HEK293T (cell line): ENCODE results near the gene XRCC6.
"Not testable (repeated sequence)": the region's sequence is repeated elsewhere in the genome, so short reads cannot be mapped to it uniquely, and the experiment has no call there.

Experiments
- CTCF ChIA-PET: fragments of 350-600 bp; formaldehyde crosslinking; extraction: SDS; loops from one replicate; lab custom pipeline; 2021; ENCODE audit warnings: antibody characterized with exemption, inconsistent platforms; lab: Yijun Ruan, JAX
- POLR2A ChIA-PET: fragments of 350-600 bp; formaldehyde crosslinking; extraction: SDS; loops from one replicate; lab custom pipeline; 2020; ENCODE audit warnings: antibody characterized with exemption, inconsistent platforms; lab: Yijun Ruan, JAX
- DNase-seq: peaks from one replicate; pipeline ENCODE4 v3.0.0; 2012; ENCODE audit warnings: mixed read lengths; ENCODE audit errors: extremely low spot score
- ARNT ChIP-seq: fragments of 450-650 bp; IDR thresholded peaks from 2 replicates; pipeline ENCODE4 v1.6.1; 2017; ENCODE audit warnings: mild to moderate bottlenecking
- BHLHE40 ChIP-seq: fragments of 450-650 bp; IDR thresholded peaks from 2 replicates; pipeline ENCODE4 v1.6.1; 2016; ENCODE audit warnings: mild to moderate bottlenecking, moderate library complexity, borderline replicate concordance
- CTBP1 ChIP-seq: fragments of 450-650 bp; IDR thresholded peaks from 2 replicates; pipeline ENCODE4 v1.6.1; 2016; ENCODE audit warnings: borderline replicate concordance
- ELF4 ChIP-seq: fragments of 450-650 bp; IDR thresholded peaks from 2 replicates; pipeline ENCODE4 v1.6.1; 2017; ENCODE audit warnings: antibody characterized with exemption
- FOXA1 ChIP-seq: fragments of 450-650 bp; IDR thresholded peaks from 2 replicates; pipeline ENCODE4 v1.6.1; 2016; ENCODE audit warnings: mild to moderate bottlenecking
- FOXK2 ChIP-seq: fragments of 450-650 bp; IDR thresholded peaks from 2 replicates; pipeline ENCODE4 v1.6.1; 2016; ENCODE audit warnings: mild to moderate bottlenecking
- FOXM1 ChIP-seq: fragments of 450-650 bp; IDR thresholded peaks from 2 replicates; pipeline ENCODE4 v1.6.1; 2017; ENCODE audit warnings: mild to moderate bottlenecking, borderline replicate concordance
- HDGF ChIP-seq: fragments of 450-650 bp; IDR thresholded peaks from 2 replicates; pipeline ENCODE4 v1.6.1; 2017; ENCODE audit warnings: antibody characterized with exemption, borderline replicate concordance
- L3MBTL2 ChIP-seq: fragments of 450-650 bp; conservative IDR thresholded peaks from 2 replicates; pipeline ENCODE4 v1.6.1; 2016; ENCODE audit warnings: mild to moderate bottlenecking
- LEF1 ChIP-seq: fragments of 450-650 bp; IDR thresholded peaks from 2 replicates; pipeline ENCODE4 v1.6.1; 2017; ENCODE audit warnings: mild to moderate bottlenecking, borderline replicate concordance
- NFRKB ChIP-seq: fragments of 450-650 bp; IDR thresholded peaks from 2 replicates; pipeline ENCODE4 v1.6.1; 2016; ENCODE audit warnings: mild to moderate bottlenecking, moderate library complexity
- SP1 ChIP-seq: fragments of 450-650 bp; IDR thresholded peaks from 2 replicates; pipeline ENCODE4 v1.6.1; 2017
- SUZ12 ChIP-seq: fragments of 450-650 bp; IDR thresholded peaks from 2 replicates; pipeline ENCODE4 v1.6.1; 2016; ENCODE audit warnings: mild to moderate bottlenecking
- TARDBP ChIP-seq: fragments of 450-650 bp; IDR thresholded peaks from 2 replicates; pipeline ENCODE4 v1.6.1; 2016
- ZNF384 ChIP-seq: fragments of 450-650 bp; IDR thresholded peaks from 2 replicates; pipeline ENCODE4 v1.6.1; 2016
- TF ChIP-seq, protein P1 (sequence below): fragments of 450-650 bp; IDR thresholded peaks from 2 replicates; pipeline ENCODE4 v1.6.1; 2016

XRCC6 gene

DNA sequence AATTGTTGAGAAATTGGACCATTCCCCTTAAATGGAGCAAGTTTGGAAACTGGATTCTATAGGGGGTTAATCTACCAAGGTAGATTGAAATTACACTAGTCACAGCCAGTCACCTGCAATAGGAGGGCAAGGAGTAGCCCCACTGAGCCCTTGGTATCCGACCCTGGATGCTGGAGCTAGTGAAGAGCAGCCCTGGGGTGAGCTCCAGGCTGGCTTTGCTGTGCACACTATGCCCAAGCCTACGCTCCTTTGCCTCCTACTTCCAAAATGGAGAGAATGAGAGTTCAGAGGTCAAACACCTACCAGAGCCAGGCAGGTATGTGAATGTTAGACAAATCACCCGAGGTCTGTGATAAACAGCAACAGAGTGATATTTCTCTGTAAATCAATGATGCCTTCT is 43.9 kb downstream of the XRCC6 start:
- TF ChIP-seq SP1: no peak
- TF ChIP-seq, protein P1, sequence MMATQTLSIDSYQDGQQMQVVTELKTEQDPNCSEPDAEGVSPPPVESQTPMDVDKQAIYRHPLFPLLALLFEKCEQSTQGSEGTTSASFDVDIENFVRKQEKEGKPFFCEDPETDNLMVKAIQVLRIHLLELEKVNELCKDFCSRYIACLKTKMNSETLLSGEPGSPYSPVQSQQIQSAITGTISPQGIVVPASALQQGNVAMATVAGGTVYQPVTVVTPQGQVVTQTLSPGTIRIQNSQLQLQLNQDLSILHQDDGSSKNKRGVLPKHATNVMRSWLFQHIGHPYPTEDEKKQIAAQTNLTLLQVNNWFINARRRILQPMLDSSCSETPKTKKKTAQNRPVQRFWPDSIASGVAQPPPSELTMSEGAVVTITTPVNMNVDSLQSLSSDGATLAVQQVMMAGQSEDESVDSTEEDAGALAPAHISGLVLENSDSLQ: no peak
- no peak for TF ChIP-seq ELF4
- no peak for TF ChIP-seq CTBP1
- no peak for TF ChIP-seq BHLHE40
- TF ChIP-seq ZNF384: no peak
- TF ChIP-seq FOXM1: no peak
- no peak for TF ChIP-seq ARNT
- no peak for TF ChIP-seq TARDBP
- no peak for TF ChIP-seq HDGF
- TF ChIP-seq NFRKB: no peak
- ChIA-PET POLR2A (interaction anchor here (0.6 kb wide), 1 partner anchor 24 kb away, joined by 3 read pairs; the partner anchor contains the start of gene SNU13), CTCF (interaction anchor here (0.6 to 0.7 kb wide), 2 partner anchors 71 to 282 kb away, joined by 3 to 4 read pairs; partner anchors contain the start of gene CENPM)
- DNase-seq: no peak

DNA sequence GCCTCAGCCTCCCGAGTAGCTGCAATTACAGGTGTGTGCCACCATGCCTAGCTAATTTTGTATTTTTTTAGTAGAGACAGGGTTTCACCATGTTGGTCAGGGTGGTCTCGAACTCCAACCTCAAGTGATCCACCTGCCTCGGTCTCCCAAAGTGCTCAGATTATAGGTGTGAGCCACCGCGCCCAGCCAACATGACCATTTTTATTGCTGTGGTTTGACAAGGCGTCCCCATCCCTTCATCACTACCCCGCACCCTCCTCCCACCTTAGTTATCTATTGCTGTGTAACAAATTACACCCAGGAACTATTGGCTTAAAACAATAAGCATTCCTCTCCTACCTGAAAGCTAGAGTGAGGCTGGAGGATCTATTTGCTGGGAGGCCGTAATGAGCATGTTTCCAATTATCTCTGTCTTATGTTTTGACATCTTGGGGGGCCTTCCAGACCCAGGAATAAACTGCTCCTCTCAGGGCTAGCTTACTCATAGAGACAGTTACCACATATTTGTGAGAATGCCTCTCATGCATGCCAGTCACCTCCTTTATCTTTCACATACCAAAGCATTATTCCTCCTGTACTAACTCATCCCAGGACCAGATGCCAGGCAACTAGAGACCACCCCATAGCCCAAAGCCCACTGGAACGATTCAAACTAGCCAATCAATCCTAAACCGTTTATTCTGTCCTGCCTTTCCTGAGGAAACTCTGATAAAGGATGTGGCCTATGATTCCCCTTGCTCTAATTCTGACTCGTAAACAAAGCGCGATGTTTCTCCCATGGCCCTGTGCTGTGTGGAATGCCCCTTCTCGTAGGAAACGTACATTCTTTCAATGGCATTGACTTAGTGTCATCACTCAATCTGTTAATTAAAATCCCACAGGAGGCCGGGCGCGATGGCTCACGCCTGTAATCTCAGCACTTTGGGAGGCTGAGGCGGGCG is 48.1 kb downstream of the XRCC6 start:
- no peak for DNase-seq
- ChIA-PET POLR2A (interaction anchor here (1.0 to 2.7 kb wide), 3 partner anchors 19 to 48 kb away, joined by 3 to 39 read pairs (median 4); partner anchors contain the start of genes SNU13 and XRCC6), CTCF (interaction anchor here (0.6 kb wide), 1 partner anchor 57 kb away, joined by 6 read pairs; no protein-coding TSS in a partner anchor)
- TF ChIP-seq FOXK2: no peak
- no peak for TF ChIP-seq TARDBP
- TF ChIP-seq HDGF: no peak
- no peak for TF ChIP-seq NFRKB
- no peak for TF ChIP-seq ELF4
- no peak for TF ChIP-seq LEF1
- TF ChIP-seq L3MBTL2: no peak
- TF ChIP-seq, protein P1: no peak
- no peak for TF ChIP-seq FOXM1
- no peak for TF ChIP-seq SP1
- TF ChIP-seq SUZ12: no peak
- no peak for TF ChIP-seq BHLHE40
- no peak for TF ChIP-seq ARNT
- no peak for TF ChIP-seq CTBP1
- no peak for TF ChIP-seq ZNF384
- TF ChIP-seq FOXA1: no peak

DNA sequence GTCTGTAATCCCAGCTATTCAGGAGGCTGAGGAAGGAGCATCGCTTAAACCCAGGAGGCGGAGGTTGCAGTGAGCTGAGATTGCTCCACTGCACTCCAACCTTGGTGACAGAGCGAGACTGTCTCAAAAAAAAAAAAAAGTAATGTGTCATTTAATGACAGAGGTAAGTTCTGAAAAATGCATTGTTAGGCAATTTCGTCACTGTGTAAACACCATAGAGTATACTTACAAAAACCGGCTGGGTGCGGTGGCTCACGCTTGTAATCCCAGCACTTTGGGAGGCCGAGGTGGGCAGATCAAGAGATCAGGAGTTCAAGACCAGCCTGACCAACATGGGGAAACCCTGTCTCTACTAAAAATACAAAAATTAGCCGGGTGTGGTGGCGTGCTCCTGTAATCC is 51.0 kb downstream of the XRCC6 start:
- POLR2A ChIA-PET, DNase-seq: not testable (repeated sequence)
- peak; percentile 29; the same call in 1 of the 2 replicates for TF ChIP-seq ZNF384
- CTCF ChIA-PET: interaction anchor here (0.7 to 1.0 kb wide), 2 partner anchors 16 to 279 kb away, joined by 3 to 5 read pairs; partner anchors contain the start of gene SMIM45

DNA sequence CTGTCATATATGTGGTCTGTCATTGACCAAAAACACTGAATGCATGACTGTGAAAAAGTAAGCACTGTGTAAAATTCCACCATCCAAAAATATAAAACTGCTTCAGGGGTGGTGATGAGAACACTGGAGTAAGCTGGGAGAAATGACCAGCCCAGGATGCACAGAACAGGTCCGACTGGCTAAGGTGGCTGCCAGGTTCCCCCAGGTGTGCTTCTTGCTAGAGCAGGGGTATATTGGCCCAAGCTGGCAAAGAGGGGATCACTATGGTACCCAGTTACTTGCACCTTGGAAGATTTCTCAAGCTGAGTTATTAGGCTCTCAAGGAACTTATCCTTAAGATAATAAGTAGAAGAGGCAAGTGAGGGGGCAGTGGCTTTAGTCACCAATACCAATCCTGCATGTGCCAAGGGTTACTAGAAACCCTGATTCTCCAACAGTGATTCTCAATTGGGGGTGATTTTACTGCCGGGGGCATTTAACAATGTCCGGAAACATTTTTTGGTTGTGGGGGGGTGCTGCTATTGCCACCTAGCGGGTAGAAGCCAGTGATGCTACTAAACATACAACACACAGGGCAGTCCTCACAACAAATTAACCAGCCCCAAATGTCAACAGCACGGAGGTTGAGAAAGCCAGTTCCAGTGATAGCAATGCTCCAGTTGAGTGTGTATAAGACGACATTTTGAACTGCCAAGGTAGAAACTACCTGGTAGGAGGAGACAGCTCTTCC is 51.9 kb downstream of the XRCC6 start:
- DNase-seq: peak; percentile 39
- ChIA-PET POLR2A (interaction anchor here (0.7 to 0.8 kb wide), 2 partner anchors 16 to 127 kb away, joined by 3 read pairs; partner anchors contain the start of genes CCDC134 and SNU13), CTCF (interaction anchor here (0.6 to 0.9 kb wide), 3 partner anchors 11 to 15 kb away, joined by 3 to 5 read pairs (median 4); no protein-coding TSS in a partner anchor)
- TF ChIP-seq BHLHE40 (no peak), HDGF (no peak), TARDBP (no peak), L3MBTL2 (no peak), FOXA1 (no peak), NFRKB (no peak)

DNA sequence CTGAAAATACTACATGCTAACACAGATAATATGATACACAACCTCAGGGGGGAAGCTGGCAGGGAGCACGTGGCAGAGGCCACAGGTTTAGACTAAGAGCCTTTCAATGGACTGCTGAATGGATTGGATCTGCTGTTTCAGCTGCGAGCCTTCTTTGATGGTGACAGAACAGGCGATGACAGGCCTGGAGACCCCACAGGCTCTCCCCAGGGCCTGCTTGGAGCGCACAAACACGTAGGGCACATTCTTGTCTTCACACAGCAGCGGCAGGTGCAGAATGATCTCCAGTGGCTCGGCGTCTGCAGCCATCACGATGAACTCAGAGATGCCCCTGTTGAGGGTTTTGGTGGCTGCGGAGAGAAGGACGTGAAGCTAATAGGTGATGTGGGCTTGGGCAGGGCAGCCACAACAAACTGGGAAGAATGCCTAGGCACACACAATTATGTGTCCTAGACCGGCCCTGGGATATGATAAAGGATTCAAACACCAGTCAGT is 53.8 kb downstream of the XRCC6 start:
- no peak for DNase-seq
- no peak for TF ChIP-seq SUZ12
- TF ChIP-seq TARDBP: no peak
- TF ChIP-seq L3MBTL2: no peak
- no peak for TF ChIP-seq BHLHE40
- no peak for TF ChIP-seq ZNF384
- no peak for TF ChIP-seq FOXM1
- TF ChIP-seq, protein P1: no peak
- TF ChIP-seq ARNT: no peak
- CTCF ChIA-PET: no interaction called here
- POLR2A ChIA-PET: interaction anchor here (1.2 kb wide), 1 partner anchor 13 kb away, joined by 6 read pairs; the partner anchor contains the start of gene SNU13
